Progenitor cell of endocrine pancreas (in vitro differentiated cells): ENCODE measurements around the gene WFS1. TPM values are rescaled to one million over a fixed set of nuclear protein-coding genes. Genes with fewer than 3 reads are reported as not detected.

Source experiments
- DNase-seq: peaks from one replicate; pipeline ENCODE4 v3.0.0; 2021; ENCODE audit warnings: low spot score; ENCODE audit not compliant: unreplicated experiment
- H3K27ac Mint-ChIP-seq: 2 replicates; pipeline ENCODE4 v1.8.0; 2021; ENCODE audit warnings: mild to moderate bottlenecking, moderate library complexity, mixed read lengths
- H3K27me3 Mint-ChIP-seq: 2 replicates; pipeline ENCODE4 v1.8.0; 2021; ENCODE audit warnings: mixed read lengths
- H3K36me3 Mint-ChIP-seq: 2 replicates; pipeline ENCODE4 v1.8.0; 2022; ENCODE audit warnings: mixed read lengths; ENCODE audit not compliant: insufficient read depth
- H3K4me1 Mint-ChIP-seq: 2 replicates; pipeline ENCODE4 v1.8.0; 2021; ENCODE audit warnings: low read depth, mixed read lengths
- H3K4me3 Mint-ChIP-seq: 2 replicates; pipeline ENCODE4 v1.8.0; 2021; ENCODE audit warnings: low read depth, mild to moderate bottlenecking, moderate library complexity, mixed read lengths
- H3K9me3 Mint-ChIP-seq: 2 replicates; pipeline ENCODE4 v1.8.0; 2021; ENCODE audit warnings: low read depth, mixed read lengths
- total RNA-seq: library from RNA; stranded (reverse); gene quantifications from 2 replicates; pipeline ENCODE4 v1.2.1, GENCODE V29; 2021
- TF ChIP-seq, protein P1 (sequence below): fragments of 200-600 bp; sonication (generic); IDR thresholded peaks from one replicate; pipeline ENCODE4 v1.5.0; 2021; ENCODE audit warnings: antibody characterized with exemption, mild to moderate bottlenecking; ENCODE audit not compliant: unreplicated experiment

Gene WFS1
- total RNA-seq, 1 donor from 2014 or later, result 37.9 TPM

GRCh38 chr4:6239486-6239885, 30.2 kb upstream of the WFS1 start:
- Mint-ChIP-seq H3K9me3 (peaks cover under 1% of the 10 kb centered on the region), H3K36me3 (no peaks in the 10 kb centered on the region), H3K27ac (no peak overlapping the region), H3K27me3 (peaks cover 11% of the 10 kb centered on the region), H3K4me3 (no peak overlapping the region), H3K4me1 (no peaks in the 10 kb centered on the region)
- TF ChIP-seq, protein P1, sequence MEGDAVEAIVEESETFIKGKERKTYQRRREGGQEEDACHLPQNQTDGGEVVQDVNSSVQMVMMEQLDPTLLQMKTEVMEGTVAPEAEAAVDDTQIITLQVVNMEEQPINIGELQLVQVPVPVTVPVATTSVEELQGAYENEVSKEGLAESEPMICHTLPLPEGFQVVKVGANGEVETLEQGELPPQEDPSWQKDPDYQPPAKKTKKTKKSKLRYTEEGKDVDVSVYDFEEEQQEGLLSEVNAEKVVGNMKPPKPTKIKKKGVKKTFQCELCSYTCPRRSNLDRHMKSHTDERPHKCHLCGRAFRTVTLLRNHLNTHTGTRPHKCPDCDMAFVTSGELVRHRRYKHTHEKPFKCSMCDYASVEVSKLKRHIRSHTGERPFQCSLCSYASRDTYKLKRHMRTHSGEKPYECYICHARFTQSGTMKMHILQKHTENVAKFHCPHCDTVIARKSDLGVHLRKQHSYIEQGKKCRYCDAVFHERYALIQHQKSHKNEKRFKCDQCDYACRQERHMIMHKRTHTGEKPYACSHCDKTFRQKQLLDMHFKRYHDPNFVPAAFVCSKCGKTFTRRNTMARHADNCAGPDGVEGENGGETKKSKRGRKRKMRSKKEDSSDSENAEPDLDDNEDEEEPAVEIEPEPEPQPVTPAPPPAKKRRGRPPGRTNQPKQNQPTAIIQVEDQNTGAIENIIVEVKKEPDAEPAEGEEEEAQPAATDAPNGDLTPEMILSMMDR, result no peak
- no peak for DNase-seq

DNA sequence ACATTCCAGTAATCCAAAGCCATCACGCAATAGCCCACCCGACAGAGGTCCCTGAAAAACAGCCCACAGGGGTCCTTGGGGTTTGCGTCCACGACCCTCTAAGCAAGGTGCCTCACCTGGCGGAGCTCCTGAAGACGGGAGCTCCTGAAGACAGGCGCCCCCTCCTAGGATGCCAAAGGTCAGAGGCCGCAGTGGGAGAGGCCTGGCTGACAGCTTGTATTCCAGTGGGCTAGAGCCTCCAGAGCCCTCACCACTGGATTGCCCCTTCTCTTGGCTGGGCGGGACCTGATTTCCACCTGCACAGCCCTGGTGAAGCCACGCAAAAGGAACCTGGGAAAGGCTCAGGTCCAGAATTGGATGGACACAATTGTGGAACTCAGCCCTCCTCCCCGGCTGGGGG, 29.7 kb upstream of the WFS1 start:
- Mint-ChIP-seq H3K27ac (no peak overlapping the region), H3K9me3 (peaks cover 5% of the 10 kb centered on the region), H3K36me3 (no peaks in the 10 kb centered on the region), H3K4me1 (no peaks in the 10 kb centered on the region), H3K4me3 (no peak overlapping the region), H3K27me3 (peaks cover 14% of the 10 kb centered on the region)
- TF ChIP-seq, protein P1, result no peak
- no peak for DNase-seq

DNA sequence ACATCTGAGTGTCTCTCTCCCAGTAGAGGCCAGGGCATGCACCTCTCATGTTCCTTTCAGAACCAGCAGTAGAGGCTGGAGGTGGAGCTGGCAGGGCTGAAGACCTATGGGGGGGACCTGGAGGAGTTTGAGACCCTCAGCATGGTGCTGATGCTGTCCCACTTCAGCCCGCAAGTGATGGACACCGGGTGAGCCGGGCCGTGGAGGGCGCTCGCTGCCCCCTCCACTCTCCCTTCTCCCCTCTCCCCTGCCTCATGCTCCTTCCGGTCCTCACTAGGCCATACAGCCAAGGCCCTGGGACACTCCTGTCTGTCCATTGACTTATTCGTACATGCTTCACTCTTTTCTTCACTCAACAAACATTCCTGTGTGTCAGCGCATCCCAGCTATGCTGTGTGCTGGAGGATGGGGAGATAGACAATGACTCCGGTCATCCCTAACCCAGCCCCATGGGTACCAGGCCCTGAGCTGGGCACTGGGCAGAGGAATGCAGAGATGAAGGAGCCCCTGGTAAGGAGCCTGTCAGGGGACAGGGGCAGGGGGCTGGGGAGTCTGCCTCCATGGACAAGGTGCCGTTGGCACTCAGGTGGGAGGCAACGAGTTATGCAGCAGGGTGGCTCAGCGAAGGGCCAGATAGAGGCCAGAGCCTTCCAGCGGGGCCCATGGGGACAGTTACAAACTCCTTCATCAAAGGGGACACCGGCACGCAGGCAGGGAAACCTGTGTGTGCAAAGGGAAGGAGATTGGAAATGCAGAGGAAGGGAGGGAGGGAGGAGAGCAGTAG, 28.4 kb upstream of the WFS1 start:
- no peak overlapping the region for H3K4me3 Mint-ChIP-seq
- no peaks in the 10 kb centered on the region for H3K36me3 Mint-ChIP-seq
- TF ChIP-seq, protein P1, result no peak
- peaks cover 5% of the 10 kb centered on the region for H3K9me3 Mint-ChIP-seq
- H3K4me1 Mint-ChIP-seq, result no peaks in the 10 kb centered on the region
- no peak for DNase-seq
- peaks cover 13% of the 10 kb centered on the region for H3K27me3 Mint-ChIP-seq
- no peak overlapping the region for H3K27ac Mint-ChIP-seq

- no peaks in the 10 kb centered on the region for H3K4me1 Mint-ChIP-seq
- no peak for DNase-seq
- H3K4me3 Mint-ChIP-seq, result no peak overlapping the region
- TF ChIP-seq, protein P1, result no peak
- H3K36me3 Mint-ChIP-seq, result no peaks in the 10 kb centered on the region
- H3K27me3 Mint-ChIP-seq, result peaks cover 12% of the 10 kb centered on the region
- no peak overlapping the region for H3K27ac Mint-ChIP-seq
- H3K9me3 Mint-ChIP-seq, result peaks cover 5% of the 10 kb centered on the region
Observed at GRCh38 chr4:6242271-6243029, 27.2 kb upstream of the WFS1 start.

GRCh38 chr4:6245246-6246169, 24.1 kb upstream of the WFS1 start:
- no peak overlapping the region for H3K27ac Mint-ChIP-seq
- H3K4me3 Mint-ChIP-seq, result peak overlapping the region; percentile 57
- H3K27me3 Mint-ChIP-seq, result peaks cover 24% of the 10 kb centered on the region
- peaks cover 5% of the 10 kb centered on the region for H3K9me3 Mint-ChIP-seq
- H3K36me3 Mint-ChIP-seq, result no peaks in the 10 kb centered on the region
- TF ChIP-seq, protein P1, result no peak
- DNase-seq, result no peak
- peaks cover 2% of the 10 kb centered on the region for H3K4me1 Mint-ChIP-seq
